HUDEP-2 (cell line): ENCODE data around the gene CCDC107.

Experiments
- DNase-seq, 76 experiments: peaks; one replicate each; lab custom pipeline; 2025; ENCODE audit not compliant: unreplicated experiment in 76 of 76; lab: John Stamatoyannopoulos, UW

CCDC107 gene

GRCh38 chr9:35697486-35697885 lies 39.4 kb downstream of the CCDC107 start:
- DNase-seq: no peak

- no peak for DNase-seq
Measured at GRCh38 chr9:35698231-35698630, 40.1 kb downstream of the CCDC107 start.

- no peak for DNase-seq
Measured at GRCh38 chr9:35700031-35700430, 41.9 kb downstream of the CCDC107 start.

- DNase-seq: no peak
Measured at GRCh38 chr9:35700942-35701341, 42.9 kb downstream of the CCDC107 start.

- no peak for DNase-seq
Measured at GRCh38 chr9:35702696-35703095, 44.6 kb downstream of the CCDC107 start.

GRCh38 chr9:35703906-35704672 lies 46.0 kb downstream of the CCDC107 start:
- DNase-seq: no peak

- no peak for DNase-seq
Measured at GRCh38 chr9:35705372-35705771, 47.3 kb downstream of the CCDC107 start.

GRCh38 chr9:35705836-35706430 lies 47.8 kb downstream of the CCDC107 start:
- DNase-seq: no peak

- no peak for DNase-seq
Measured at GRCh38 chr9:35706951-35707350, 48.9 kb downstream of the CCDC107 start.

- no peak for DNase-seq
Measured at GRCh38 chr9:35708146-35708545, 50.1 kb downstream of the CCDC107 start.

GRCh38 chr9:35710818-35711500 lies 52.9 kb downstream of the CCDC107 start:
- DNase-seq: no peak
